Fibroblast of mammary gland (primary cell): ENCODE results near the gene PLEK2.

Experiments
- DNase-seq: peaks from one replicate; pipeline ENCODE4 v3.0.0-alpha.2; 2010; ENCODE audit warnings: low read depth
- H3K4me3 ChIP-seq: 2 replicates; pipeline ENCODE4 v1.5.1; 2011; ENCODE audit warnings: low read depth, mild to moderate bottlenecking, low read length, moderate library complexity; ENCODE audit not compliant: control insufficient read depth
- CTCF ChIP-seq: conservative IDR thresholded peaks from 2 replicates; pipeline ENCODE4 v1.5.1; 2011; ENCODE audit warnings: low read depth, low read length, inconsistent platforms; ENCODE audit not compliant: control insufficient read depth, insufficient read depth

PLEK2 gene

GRCh38 chr14:67449096-67449495 is 37.1 kb upstream of the PLEK2 start:
- no peak for TF ChIP-seq CTCF
- DNase-seq = no peak

GRCh38 chr14:67447033-67447381 is 35.0 kb upstream of the PLEK2 start:
- no peak for DNase-seq
- TF ChIP-seq CTCF = no peak
- no peak overlapping the region for H3K4me3 ChIP-seq

More at GRCh38 chr14:67449096-67449495, 37.1 kb upstream of the PLEK2 start:
- no peak overlapping the region for H3K4me3 ChIP-seq

GRCh38 chr14:67446371-67447032 is 34.5 kb upstream of the PLEK2 start:
- H3K4me3 ChIP-seq = no peak overlapping the region
- no peak for TF ChIP-seq CTCF
- DNase-seq = no peak

GRCh38 chr14:67444395-67444794 is 32.4 kb upstream of the PLEK2 start:
- TF ChIP-seq CTCF = no peak
- no peak overlapping the region for H3K4me3 ChIP-seq
- no peak for DNase-seq

GRCh38 chr14:67442139-67442906 is 30.4 kb upstream of the PLEK2 start:
- no peak for DNase-seq
- H3K4me3 ChIP-seq = no peak overlapping the region
- TF ChIP-seq CTCF = no peak

- no peak overlapping the region for H3K4me3 ChIP-seq
- DNase-seq = no peak
- no peak for TF ChIP-seq CTCF
These were observed 29.7 kb upstream of the PLEK2 start for GRCh38 chr14:67441672-67442071.
